HG03575 (cell line): Measurements from ENCODE around the gene TOB2.

Experiments used
- ATAC-seq: cut with Tn5 transposase; IDR thresholded peaks from one replicate; pipeline ENCODE4 v1.9.1; 2021; ENCODE audit not compliant: unreplicated experiment, insufficient number of reproducible peaks, low FRiP score; ENCODE audit errors: extremely low read depth

The TOB2 gene

DNA sequence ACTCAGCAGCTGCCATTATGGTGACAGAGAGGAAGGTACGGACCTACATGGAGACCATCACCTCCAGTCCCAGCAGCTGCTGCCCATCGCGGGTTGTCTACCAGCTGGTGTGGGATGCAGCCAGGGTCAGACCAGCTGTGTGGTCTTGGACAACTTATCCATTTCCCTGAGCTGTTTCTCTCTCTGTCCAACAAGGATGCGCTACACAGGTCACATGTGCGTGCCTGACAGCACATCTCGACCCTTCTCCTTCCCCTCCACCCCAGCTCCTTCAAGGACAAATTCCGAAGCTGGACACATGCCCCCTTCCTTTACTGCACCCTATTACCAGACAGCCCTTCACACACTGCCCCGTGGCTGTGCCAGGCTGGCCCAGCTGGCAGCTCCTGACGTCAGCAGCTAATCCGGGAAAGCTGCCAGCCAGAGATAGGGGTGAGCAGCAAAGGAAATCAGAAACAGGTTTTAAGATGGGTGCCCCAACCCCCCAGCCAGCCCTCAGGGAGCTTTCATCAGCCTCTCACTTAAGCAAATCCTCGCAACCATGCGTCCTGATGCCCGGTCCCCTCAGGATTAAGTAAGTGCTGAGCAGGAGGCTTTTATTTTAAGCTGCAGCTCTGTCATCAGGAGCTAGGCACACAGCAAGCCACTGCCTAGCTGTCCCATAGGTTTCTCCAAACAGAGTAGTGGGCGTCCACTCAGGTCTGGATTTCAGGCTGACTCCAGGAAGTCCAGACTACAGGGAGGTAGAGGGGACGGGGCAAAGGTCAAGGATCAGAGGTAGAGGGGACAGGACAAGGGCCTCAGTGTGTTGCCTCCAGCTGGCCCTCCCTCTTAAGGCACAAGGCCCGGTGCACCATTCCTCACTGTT is 44.6 kb downstream of the TOB2 start:
- no peak for ATAC-seq

DNA sequence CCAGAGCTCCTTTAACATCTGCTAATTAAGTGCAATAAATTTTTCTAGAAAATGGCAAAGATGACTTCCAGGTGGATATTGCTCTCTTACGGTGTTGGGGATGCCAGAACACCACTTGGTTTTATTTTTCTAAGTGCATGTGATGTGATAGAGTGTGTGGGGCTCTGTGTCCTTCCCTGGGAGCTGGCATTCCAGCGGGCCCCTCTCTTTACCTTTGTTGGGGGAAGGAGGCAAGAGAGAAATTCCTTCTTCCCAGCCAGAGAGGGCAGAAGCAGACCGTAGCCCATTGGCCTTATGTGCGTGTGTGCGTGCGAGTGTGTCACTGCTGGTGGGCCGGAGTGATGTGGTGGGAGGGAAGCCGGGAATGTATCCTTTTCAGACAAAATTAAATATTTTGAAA is 47.7 kb downstream of the TOB2 start:
- no peak for ATAC-seq

DNA sequence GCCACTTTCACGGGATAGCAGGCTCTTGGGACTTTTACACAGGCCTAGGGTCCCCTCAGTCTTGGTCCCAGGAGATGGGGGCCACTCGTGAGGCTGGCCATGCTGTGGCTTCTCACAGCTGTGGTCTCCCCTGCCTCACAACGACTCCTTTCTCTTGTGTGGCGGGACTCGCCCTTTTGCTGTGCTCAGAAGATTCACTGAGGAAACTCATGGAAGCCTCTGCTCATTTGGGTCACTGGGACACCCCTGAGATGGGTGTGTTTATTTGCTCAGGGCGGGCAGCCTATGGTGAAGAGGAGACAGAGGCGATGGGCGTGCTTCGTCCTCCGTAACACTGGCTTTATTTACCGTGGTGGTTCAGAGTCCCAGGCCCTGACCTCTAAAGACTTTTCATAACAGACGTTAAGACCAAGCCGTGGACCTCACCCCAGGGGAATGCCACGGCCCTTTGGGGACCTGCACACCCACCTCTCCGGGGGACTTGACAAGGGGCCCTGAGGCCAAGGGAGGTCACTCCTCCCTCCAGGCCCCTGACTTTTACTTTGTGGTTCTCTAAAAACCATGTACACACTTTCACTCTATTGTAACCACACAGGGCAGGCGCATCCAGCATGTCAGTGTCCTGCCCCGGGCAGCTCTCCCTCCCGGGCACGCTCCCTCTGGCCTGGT is 49.3 kb downstream of the TOB2 start:
- ATAC-seq, result no peak

- ATAC-seq, result no peak
These were observed 50.9 kb downstream of the TOB2 start for GRCh38 chr22:41395531-41396240.

- no peak for ATAC-seq
These were observed 52.6 kb downstream of the TOB2 start for GRCh38 chr22:41394012-41394356.

DNA sequence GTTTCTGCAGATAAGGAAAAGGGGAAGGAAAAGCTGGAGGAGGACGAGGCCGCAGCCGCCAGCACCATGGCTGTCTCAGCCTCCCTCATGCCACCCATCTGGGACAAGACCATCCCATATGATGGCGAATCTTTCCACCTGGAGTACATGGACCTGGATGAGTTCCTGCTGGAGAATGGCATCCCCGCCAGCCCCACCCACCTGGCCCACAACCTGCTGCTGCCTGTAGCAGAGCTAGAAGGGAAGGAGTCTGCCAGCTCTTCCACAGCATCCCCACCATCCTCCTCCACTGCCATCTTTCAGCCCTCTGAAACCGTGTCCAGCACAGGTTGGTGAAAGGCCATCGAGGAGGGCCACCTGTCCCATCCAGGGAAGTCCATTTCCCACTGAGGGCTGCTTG is 59.3 kb downstream of the TOB2 start:
- ATAC-seq, result no peak

GRCh38 chr22:41384128-41384527 is 62.5 kb downstream of the TOB2 start:
- ATAC-seq, result no peak
